Neural progenitor cell (in vitro differentiated cells): ENCODE measurements around the gene CRIP1.

Experiments used
- CTCF ChIP-seq: fragments of 200-600 bp; sonication (generic); IDR thresholded peaks from 2 replicates; pipeline ENCODE4 v1.5.1; 2017; ENCODE audit warnings: antibody characterized with exemption, mild to moderate bottlenecking
- EZH2 ChIP-seq: fragments of 200-600 bp; sonication (generic); IDR thresholded peaks from 2 replicates; pipeline ENCODE4 v1.6.1; 2017; ENCODE audit warnings: antibody characterized with exemption, mild to moderate bottlenecking, moderate library complexity

GRCh38 chr14:105488781-105489541 is 2.3 kb downstream of the CRIP1 start:
- TF ChIP-seq CTCF (no peak), EZH2 (no peak)
